C4-2B (cell line): ENCODE results near the gene THBS2.

Experiments used
- CTCF ChIP-seq: fragments of 450-650 bp; conservative IDR thresholded peaks from 2 replicates; pipeline ENCODE4 v1.5.1; 2017; ENCODE audit warnings: mild to moderate bottlenecking
- ZFX ChIP-seq: fragments of 450-650 bp; IDR thresholded peaks from 2 replicates; pipeline ENCODE4 v1.6.1; 2017

- no peak for TF ChIP-seq CTCF
- TF ChIP-seq ZFX: no peak
These were observed 67.8 kb downstream of the THBS2 start for GRCh38 chr6:169185692-169186485.
